Subcutaneous adipose tissue (tissue), 4 donors: ENCODE measurements around the gene KLHL9. TPM values are rescaled to one million over a fixed set of nuclear protein-coding genes. Genes with fewer than 3 reads are reported as not detected.

Experiments used
- CTCF ChIP-seq: fragments of 450-650 bp; IDR thresholded peaks from one replicate; pipeline ENCODE4 v1.5.1; 2016; ENCODE audit warnings: low read depth, mild to moderate bottlenecking, control low read depth, antibody characterized with exemption, moderate library complexity
- total RNA-seq, 4 donors: library from RNA; depleted of rRNA; stranded (reverse); fragments of >200 nt; gene quantifications; one replicate each; pipeline ENCODE4 v1.1.0, GENCODE V29; 2016

Gene KLHL9
- total RNA-seq, 4 donors from 2014 or later, result 18.6 to 28.4 (median 26.5) TPM

GRCh38 chr9:21324047-21324446 is 11.2 kb downstream of the KLHL9 start:
- TF ChIP-seq CTCF, result no peak

- TF ChIP-seq CTCF, result no peak
Observed at GRCh38 chr9:21322911-21323461, 12.2 kb downstream of the KLHL9 start.

DNA sequence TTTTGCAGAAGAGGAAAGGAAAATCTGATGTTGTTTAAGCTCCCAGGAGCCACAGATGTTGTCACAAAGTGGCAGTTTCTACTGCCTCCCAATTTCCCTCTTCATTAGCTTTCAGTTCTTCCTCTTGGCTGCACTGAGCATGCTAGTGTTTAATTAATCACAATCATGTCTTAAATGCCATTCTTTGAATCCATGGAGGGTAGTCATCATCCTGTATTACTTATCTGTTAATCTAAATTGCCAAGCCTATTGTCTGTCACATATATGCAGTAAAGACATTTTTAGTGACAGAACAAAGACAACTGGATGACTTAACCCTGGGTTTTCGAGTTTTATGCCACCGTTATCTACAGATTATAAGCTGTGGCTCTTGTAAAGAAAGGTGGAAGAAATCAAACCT is 14.7 kb downstream of the KLHL9 start:
- TF ChIP-seq CTCF, result no peak

GRCh38 chr9:21317956-21318923 is 17.0 kb downstream of the KLHL9 start:
- no peak for TF ChIP-seq CTCF

DNA sequence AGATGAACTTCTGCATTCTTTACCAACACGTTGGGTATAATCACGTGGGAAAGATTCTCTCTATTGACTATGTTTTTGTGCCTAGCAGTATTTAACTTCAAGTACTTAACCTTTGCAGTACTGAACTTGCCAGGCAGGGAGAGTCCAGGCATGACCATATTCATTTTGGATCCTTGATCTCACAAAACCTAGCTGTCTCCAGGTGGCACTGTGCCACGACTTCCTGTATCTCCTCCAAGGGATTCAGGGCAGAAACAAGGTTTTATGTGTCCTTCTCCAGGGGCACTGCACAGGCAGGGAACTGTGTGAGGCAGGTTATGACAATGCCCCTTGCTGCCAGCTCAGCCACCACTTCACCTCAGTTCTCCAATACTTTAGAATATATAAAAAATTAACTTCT is 18.3 kb downstream of the KLHL9 start:
- TF ChIP-seq CTCF, result no peak

- no peak for TF ChIP-seq CTCF
Observed at GRCh38 chr9:21316032-21316842, 19.0 kb downstream of the KLHL9 start.

- no peak for TF ChIP-seq CTCF
Observed at GRCh38 chr9:21314152-21314551, 21.1 kb downstream of the KLHL9 start.
